Cerebellar nuclear complex (tissue), 1 donor: ENCODE data around the gene PRUNE2.
A peak's percentile ranks its signal among the peaks of the same experiment; 100 is the strongest.

Experiments used
- DNase-seq, 2 experiments: peaks; one replicate each; lab custom pipeline; 2025; lab: John Stamatoyannopoulos, UW

Gene PRUNE2

GRCh38 chr9:76699971-76700370 is 205.9 kb downstream of the PRUNE2 start:
- DNase-seq, result no peak

- no peak for DNase-seq
Observed at GRCh38 chr9:76697554-76697953, 208.4 kb downstream of the PRUNE2 start.

GRCh38 chr9:76697081-76697480 is 208.8 kb downstream of the PRUNE2 start:
- DNase-seq, result no peak

GRCh38 chr9:76693912-76694311 is 212.0 kb downstream of the PRUNE2 start:
- no peak for DNase-seq

- no peak for DNase-seq
Observed at GRCh38 chr9:76692458-76693129, 213.3 kb downstream of the PRUNE2 start.

- peak; percentile 26 to 71 for DNase-seq
Observed at GRCh38 chr9:76691517-76692313, 214.2 kb downstream of the PRUNE2 start.

- no peak for DNase-seq
Observed at GRCh38 chr9:76690973-76691370, 214.9 kb downstream of the PRUNE2 start.

- no peak for DNase-seq
Observed at GRCh38 chr9:76690246-76690972, 215.5 kb downstream of the PRUNE2 start.

GRCh38 chr9:76688471-76689238 is 217.3 kb downstream of the PRUNE2 start:
- DNase-seq, result no peak

GRCh38 chr9:76687861-76688391 is 218.0 kb downstream of the PRUNE2 start:
- DNase-seq, result no peak

- DNase-seq, result no peak
Observed at GRCh38 chr9:76686756-76687155, 219.2 kb downstream of the PRUNE2 start.

GRCh38 chr9:76684213-76684612 is 221.7 kb downstream of the PRUNE2 start:
- no peak for DNase-seq

- no peak for DNase-seq
Observed at GRCh38 chr9:76681556-76681955, 224.4 kb downstream of the PRUNE2 start.

GRCh38 chr9:76680716-76681425 is 225.0 kb downstream of the PRUNE2 start:
- DNase-seq, result no peak

GRCh38 chr9:76677481-76678055 is 228.3 kb downstream of the PRUNE2 start:
- no peak for DNase-seq

- DNase-seq, result no peak
Observed at GRCh38 chr9:76676857-76677256, 229.1 kb downstream of the PRUNE2 start.

- no peak for DNase-seq
Observed at GRCh38 chr9:76667521-76667957, 238.4 kb downstream of the PRUNE2 start.

GRCh38 chr9:76665966-76666365 is 239.9 kb downstream of the PRUNE2 start:
- peak in 1 of 2 experiments; percentile 54 for DNase-seq

GRCh38 chr9:76665458-76665857 is 240.5 kb downstream of the PRUNE2 start:
- DNase-seq, result no peak

- DNase-seq, result peak in 1 of 2 experiments; percentile 39
Observed at GRCh38 chr9:76664120-76664519, 241.8 kb downstream of the PRUNE2 start.
